ENCODE data around the gene UPK2. TPM values are rescaled to one million over a fixed set of nuclear protein-coding genes. Genes with fewer than 3 reads are reported as not detected.

UPK2 gene
- total and polyA plus RNA-seq, 2 of the 13 experiments (the other 11 are each of a cell fraction or from before 2014, with no cell fraction given): not detected

DNA sequence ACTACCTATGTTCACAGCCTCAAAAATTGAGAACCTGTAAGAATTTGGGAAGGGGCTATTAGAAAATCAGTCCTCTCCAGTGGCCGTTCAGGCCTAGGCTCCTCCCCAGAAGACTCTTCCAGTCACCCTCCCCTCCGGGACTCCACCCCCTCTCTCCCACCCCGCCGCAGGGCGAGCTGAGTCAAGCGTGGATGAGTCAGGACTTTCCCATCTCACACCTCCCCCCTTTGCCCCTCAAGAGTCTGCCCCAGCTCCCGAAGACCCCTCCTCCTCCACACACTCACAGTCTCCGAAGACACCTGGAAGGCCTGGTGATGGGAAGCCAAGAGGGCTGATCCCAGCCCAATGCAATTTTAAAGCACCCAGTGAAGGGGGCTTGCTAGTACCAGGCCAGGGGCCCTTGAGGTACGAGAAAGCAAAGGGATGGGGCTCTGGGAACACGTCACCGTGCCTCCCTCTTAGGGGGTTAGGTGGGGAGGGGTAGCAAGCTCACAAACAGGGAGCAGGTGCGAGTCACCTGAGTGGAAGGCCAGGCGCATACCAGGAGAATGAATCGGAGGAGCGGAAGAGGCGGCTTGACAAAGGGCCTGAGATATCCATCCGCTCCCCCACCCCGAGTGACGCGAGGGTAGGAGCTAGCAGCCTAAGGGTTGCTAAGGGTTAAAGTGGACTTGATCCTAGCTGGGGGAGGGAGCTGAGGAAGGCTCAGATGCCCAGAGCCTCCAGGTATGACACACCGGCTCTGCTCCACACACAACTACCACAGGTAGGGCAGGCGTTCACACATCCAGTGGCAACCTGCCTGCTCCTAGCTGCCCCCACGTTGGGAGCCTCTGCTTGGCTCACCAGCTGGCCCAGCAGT, 44.0 kb upstream of the UPK2 start (continued):
- TF ChIP-seq ZNF468 (CRISPR knock-in tag; IDR thresholded peaks at IDR 0.05): no peak
- TF ChIP-seq GABPB1 (CRISPR knock-in tag; IDR thresholded peaks at IDR 0.05): peak; percentile 10; the same call in 1 of the 2 replicates
- TF ChIP-seq, protein P1, sequence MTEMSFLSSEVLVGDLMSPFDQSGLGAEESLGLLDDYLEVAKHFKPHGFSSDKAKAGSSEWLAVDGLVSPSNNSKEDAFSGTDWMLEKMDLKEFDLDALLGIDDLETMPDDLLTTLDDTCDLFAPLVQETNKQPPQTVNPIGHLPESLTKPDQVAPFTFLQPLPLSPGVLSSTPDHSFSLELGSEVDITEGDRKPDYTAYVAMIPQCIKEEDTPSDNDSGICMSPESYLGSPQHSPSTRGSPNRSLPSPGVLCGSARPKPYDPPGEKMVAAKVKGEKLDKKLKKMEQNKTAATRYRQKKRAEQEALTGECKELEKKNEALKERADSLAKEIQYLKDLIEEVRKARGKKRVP (CRISPR knock-in tag; IDR thresholded peaks at IDR 0.05): no peak
- TF ChIP-seq FOXK1 (CRISPR knock-in tag; IDR thresholded peaks at IDR 0.05; ENCODE audit: borderline replicate concordance, low read depth): no peak
- no peak for TF ChIP-seq ZNF614 (CRISPR knock-in tag; IDR thresholded peaks at IDR 0.05; ENCODE audit: borderline replicate concordance)
- peak; percentile 71; the same call in 1 of the 2 replicates for TF ChIP-seq ZBTB7A (CRISPR knock-in tag; IDR thresholded peaks at IDR 0.05)
- TF ChIP-seq, protein P2, sequence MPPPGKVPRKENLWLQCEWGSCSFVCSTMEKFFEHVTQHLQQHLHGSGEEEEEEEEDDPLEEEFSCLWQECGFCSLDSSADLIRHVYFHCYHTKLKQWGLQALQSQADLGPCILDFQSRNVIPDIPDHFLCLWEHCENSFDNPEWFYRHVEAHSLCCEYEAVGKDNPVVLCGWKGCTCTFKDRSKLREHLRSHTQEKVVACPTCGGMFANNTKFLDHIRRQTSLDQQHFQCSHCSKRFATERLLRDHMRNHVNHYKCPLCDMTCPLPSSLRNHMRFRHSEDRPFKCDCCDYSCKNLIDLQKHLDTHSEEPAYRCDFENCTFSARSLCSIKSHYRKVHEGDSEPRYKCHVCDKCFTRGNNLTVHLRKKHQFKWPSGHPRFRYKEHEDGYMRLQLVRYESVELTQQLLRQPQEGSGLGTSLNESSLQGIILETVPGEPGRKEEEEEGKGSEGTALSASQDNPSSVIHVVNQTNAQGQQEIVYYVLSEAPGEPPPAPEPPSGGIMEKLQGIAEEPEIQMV (CRISPR knock-in tag; IDR thresholded peaks at IDR 0.05; ENCODE audit: low read depth): no peak
- no peak for TF ChIP-seq NFKBIZ (CRISPR knock-in tag; IDR thresholded peaks at IDR 0.05)
- TF ChIP-seq, protein P3, sequence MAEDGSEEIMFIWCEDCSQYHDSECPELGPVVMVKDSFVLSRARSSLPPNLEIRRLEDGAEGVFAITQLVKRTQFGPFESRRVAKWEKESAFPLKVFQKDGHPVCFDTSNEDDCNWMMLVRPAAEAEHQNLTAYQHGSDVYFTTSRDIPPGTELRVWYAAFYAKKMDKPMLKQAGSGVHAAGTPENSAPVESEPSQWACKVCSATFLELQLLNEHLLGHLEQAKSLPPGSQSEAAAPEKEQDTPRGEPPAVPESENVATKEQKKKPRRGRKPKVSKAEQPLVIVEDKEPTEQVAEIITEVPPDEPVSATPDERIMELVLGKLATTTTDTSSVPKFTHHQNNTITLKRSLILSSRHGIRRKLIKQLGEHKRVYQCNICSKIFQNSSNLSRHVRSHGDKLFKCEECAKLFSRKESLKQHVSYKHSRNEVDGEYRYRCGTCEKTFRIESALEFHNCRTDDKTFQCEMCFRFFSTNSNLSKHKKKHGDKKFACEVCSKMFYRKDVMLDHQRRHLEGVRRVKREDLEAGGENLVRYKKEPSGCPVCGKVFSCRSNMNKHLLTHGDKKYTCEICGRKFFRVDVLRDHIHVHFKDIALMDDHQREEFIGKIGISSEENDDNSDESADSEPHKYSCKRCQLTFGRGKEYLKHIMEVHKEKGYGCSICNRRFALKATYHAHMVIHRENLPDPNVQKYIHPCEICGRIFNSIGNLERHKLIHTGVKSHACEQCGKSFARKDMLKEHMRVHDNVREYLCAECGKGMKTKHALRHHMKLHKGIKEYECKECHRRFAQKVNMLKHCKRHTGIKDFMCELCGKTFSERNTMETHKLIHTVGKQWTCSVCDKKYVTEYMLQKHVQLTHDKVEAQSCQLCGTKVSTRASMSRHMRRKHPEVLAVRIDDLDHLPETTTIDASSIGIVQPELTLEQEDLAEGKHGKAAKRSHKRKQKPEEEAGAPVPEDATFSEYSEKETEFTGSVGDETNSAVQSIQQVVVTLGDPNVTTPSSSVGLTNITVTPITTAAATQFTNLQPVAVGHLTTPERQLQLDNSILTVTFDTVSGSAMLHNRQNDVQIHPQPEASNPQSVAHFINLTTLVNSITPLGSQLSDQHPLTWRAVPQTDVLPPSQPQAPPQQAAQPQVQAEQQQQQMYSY (CRISPR knock-in tag; IDR thresholded peaks at IDR 0.05): no peak
- TF ChIP-seq HOXA9 (CRISPR knock-in tag; IDR thresholded peaks at IDR 0.05; ENCODE audit: borderline replicate concordance): no peak
- no peak for TF ChIP-seq TRIM24 (CRISPR knock-in tag; IDR thresholded peaks at IDR 0.05)
- TF ChIP-seq, protein P4, sequence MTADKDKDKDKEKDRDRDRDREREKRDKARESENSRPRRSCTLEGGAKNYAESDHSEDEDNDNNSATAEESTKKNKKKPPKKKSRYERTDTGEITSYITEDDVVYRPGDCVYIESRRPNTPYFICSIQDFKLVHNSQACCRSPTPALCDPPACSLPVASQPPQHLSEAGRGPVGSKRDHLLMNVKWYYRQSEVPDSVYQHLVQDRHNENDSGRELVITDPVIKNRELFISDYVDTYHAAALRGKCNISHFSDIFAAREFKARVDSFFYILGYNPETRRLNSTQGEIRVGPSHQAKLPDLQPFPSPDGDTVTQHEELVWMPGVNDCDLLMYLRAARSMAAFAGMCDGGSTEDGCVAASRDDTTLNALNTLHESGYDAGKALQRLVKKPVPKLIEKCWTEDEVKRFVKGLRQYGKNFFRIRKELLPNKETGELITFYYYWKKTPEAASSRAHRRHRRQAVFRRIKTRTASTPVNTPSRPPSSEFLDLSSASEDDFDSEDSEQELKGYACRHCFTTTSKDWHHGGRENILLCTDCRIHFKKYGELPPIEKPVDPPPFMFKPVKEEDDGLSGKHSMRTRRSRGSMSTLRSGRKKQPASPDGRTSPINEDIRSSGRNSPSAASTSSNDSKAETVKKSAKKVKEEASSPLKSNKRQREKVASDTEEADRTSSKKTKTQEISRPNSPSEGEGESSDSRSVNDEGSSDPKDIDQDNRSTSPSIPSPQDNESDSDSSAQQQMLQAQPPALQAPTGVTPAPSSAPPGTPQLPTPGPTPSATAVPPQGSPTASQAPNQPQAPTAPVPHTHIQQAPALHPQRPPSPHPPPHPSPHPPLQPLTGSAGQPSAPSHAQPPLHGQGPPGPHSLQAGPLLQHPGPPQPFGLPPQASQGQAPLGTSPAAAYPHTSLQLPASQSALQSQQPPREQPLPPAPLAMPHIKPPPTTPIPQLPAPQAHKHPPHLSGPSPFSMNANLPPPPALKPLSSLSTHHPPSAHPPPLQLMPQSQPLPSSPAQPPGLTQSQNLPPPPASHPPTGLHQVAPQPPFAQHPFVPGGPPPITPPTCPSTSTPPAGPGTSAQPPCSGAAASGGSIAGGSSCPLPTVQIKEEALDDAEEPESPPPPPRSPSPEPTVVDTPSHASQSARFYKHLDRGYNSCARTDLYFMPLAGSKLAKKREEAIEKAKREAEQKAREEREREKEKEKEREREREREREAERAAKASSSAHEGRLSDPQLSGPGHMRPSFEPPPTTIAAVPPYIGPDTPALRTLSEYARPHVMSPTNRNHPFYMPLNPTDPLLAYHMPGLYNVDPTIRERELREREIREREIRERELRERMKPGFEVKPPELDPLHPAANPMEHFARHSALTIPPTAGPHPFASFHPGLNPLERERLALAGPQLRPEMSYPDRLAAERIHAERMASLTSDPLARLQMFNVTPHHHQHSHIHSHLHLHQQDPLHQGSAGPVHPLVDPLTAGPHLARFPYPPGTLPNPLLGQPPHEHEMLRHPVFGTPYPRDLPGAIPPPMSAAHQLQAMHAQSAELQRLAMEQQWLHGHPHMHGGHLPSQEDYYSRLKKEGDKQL (CRISPR knock-in tag; IDR thresholded peaks at IDR 0.05; ENCODE audit: low read depth): no peak
- no peak for TF ChIP-seq GLMP (CRISPR knock-in tag; IDR thresholded peaks at IDR 0.05; ENCODE audit: borderline replicate concordance)
- no peak for TF ChIP-seq HMG20A (CRISPR knock-in tag; IDR thresholded peaks at IDR 0.05; ENCODE audit: borderline replicate concordance)
- no peak for TF ChIP-seq ZNF382 (CRISPR knock-in tag; IDR thresholded peaks at IDR 0.05; ENCODE audit: borderline replicate concordance)

Data from HepG2 (cell line).